NCI-H2081 (cell line): ENCODE measurements around the gene MFAP2.
A peak's percentile ranks its signal among the peaks of the same experiment; 100 is the strongest.
"Not testable (repeated sequence)": the region's sequence is repeated elsewhere in the genome, so short reads cannot be mapped to it uniquely, and the experiment has no call there.

ENCODE experiments used
- DNase-seq, 2 experiments: peaks; one replicate each; lab custom pipeline; 2025; lab: John Stamatoyannopoulos, UW

Gene MFAP2

GRCh38 chr1:16929146-16930041, 51.0 kb downstream of the MFAP2 start:
- not testable (repeated sequence) for DNase-seq

- DNase-seq = no peak
Observed at GRCh38 chr1:16927711-16928485, 52.5 kb downstream of the MFAP2 start.

GRCh38 chr1:16927256-16927655, 53.2 kb downstream of the MFAP2 start:
- no peak for DNase-seq

- peak; percentile 80 to 91 for DNase-seq
Observed at GRCh38 chr1:16926491-16927073, 53.8 kb downstream of the MFAP2 start.

- no peak for DNase-seq
Observed at GRCh38 chr1:16925635-16926490, 54.6 kb downstream of the MFAP2 start.

- no peak for DNase-seq
Observed at GRCh38 chr1:16924919-16925477, 55.4 kb downstream of the MFAP2 start.
